ENCODE measurements around the gene HMGCS1. TPM values are rescaled to one million over a fixed set of nuclear protein-coding genes. Genes with fewer than 3 reads are reported as not detected.

The HMGCS1 gene
- total and polyA plus RNA-seq, 8 donors: 11.4 to 33.1 (median 19.4) TPM

GRCh38 chr5:43301653-43302091, 11.5 kb downstream of the HMGCS1 start:
- H3K4me3 ChIP-seq: no peak overlapping the region
- H3K4me1 ChIP-seq: peaks cover 0 to 6% (median 0%) of the 10 kb centered on the region in 3 donors
- ATAC-seq (no peak), FAIRE-seq (no peak), DNase-seq (no peak)
- intact Hi-C loops (cut with DNase I): no loop called here
- H3K9me3 ChIP-seq: no peaks in the 10 kb centered on the region
- 83 to 84% methylated on average over 3 of the region's 3 CpGs for WGBS, 2 donors
- H3K36me3 ChIP-seq: peaks cover 0 to 20% (median 12%) of the 10 kb centered on the region in 3 donors
- TF ChIP-seq, protein P1, sequence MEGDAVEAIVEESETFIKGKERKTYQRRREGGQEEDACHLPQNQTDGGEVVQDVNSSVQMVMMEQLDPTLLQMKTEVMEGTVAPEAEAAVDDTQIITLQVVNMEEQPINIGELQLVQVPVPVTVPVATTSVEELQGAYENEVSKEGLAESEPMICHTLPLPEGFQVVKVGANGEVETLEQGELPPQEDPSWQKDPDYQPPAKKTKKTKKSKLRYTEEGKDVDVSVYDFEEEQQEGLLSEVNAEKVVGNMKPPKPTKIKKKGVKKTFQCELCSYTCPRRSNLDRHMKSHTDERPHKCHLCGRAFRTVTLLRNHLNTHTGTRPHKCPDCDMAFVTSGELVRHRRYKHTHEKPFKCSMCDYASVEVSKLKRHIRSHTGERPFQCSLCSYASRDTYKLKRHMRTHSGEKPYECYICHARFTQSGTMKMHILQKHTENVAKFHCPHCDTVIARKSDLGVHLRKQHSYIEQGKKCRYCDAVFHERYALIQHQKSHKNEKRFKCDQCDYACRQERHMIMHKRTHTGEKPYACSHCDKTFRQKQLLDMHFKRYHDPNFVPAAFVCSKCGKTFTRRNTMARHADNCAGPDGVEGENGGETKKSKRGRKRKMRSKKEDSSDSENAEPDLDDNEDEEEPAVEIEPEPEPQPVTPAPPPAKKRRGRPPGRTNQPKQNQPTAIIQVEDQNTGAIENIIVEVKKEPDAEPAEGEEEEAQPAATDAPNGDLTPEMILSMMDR (IDR thresholded peaks at IDR 0.05): no peak
- H3K27ac ChIP-seq: no peak overlapping the region
- no peaks in the 10 kb centered on the region for H3K27me3 ChIP-seq

DNA sequence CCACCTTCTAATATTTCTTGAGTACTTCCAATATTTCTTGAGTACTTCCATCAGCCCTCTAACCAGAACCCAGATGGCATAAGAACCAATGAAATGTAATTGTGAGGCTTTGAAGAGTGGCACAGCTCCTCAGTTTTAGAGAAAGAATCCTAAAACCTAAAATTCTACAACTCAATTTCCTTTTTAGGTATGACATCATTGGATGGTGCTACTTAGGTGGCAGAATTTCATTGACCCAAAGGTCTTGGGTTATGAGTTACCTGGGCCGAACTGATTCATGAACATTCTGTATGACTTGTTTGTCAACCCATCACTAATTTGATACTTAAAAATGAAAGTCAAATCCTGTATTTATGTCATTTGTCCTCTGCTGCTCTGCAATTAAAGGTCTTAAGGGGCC, 13.1 kb downstream of the HMGCS1 start:
- ATAC-seq (no peak), FAIRE-seq (no peak), DNase-seq (no peak)
- intact Hi-C loops (cut with DNase I): no loop called here
- H3K9me3 ChIP-seq: no peaks in the 10 kb centered on the region
- no peaks in the 10 kb centered on the region for H3K27me3 ChIP-seq
- TF ChIP-seq, protein P1 (IDR thresholded peaks at IDR 0.05): no peak
- H3K27ac ChIP-seq: no peak overlapping the region
- peaks cover 0 to 36% (median 12%) of the 10 kb centered on the region in 3 donors for H3K36me3 ChIP-seq
- WGBS, 2 donors: 80 to 91% methylated on average over 1 of the region's 1 CpG
- peaks cover 0 to 6% (median 0%) of the 10 kb centered on the region in 3 donors for H3K4me1 ChIP-seq
- H3K4me3 ChIP-seq: no peak overlapping the region

GRCh38 chr5:43298443-43298842, 14.8 kb downstream of the HMGCS1 start:
- peaks cover 0 to 48% (median 12%) of the 10 kb centered on the region in 3 donors for H3K36me3 ChIP-seq
- TF ChIP-seq, protein P1 (IDR thresholded peaks at IDR 0.05): no peak
- no peak for FAIRE-seq
- no peak overlapping the region for H3K27ac ChIP-seq
- H3K27me3 ChIP-seq: no peaks in the 10 kb centered on the region
- intact Hi-C loops (cut with DNase I): no loop called here
- no peak for ATAC-seq
- no peak for DNase-seq
- peaks cover 0 to 6% (median 0%) of the 10 kb centered on the region in 3 donors for H3K4me1 ChIP-seq
- 94 to 95% methylated on average over 5 of the region's 5 CpGs for WGBS, 2 donors
- no peaks in the 10 kb centered on the region for H3K9me3 ChIP-seq
- no peak overlapping the region for H3K4me3 ChIP-seq

DNA sequence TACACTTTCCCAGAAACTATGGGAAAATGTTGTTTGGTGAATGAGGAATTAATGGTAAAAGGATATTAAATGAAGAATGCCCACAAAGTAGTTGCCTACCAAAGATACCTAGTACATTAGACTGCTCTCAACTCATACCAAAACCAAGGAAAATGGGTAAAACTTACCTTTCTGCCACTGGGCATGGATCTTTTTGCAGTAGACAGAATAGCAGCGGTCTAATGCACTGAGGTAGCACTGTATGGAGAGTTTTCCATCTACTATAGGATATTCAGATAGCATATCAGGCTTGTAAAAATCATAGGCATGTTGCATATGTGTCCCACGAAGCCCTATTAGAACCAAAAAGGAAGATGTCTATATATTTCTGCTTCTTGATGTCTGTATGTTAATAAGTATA, 16.4 kb downstream of the HMGCS1 start:
- intact Hi-C loops (cut with DNase I): no loop called here
- WGBS, 2 donors: 94 to 98% methylated on average over 2 of the region's 2 CpGs

DNA sequence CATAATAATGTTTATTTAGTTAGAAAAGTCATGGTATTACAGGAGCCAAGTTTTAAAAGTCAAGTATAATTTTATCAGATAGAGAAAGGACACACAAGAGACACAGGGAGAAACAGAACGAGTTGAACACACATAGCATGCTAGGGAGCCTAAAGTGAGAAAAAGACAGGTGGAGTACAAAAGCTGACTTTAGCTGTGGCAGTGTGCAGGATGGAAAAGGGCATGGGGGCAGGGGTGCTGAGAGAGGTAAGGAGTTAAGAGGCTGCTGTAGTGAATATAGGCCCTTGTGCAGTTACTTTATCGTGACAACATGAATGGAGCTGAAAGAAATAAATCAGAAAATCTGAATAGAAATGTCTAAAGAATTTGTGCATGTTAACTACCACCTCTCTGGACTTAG, 18.0 kb downstream of the HMGCS1 start:
- no peak for FAIRE-seq
- Histone ChIP-seq H3K4me1 (no peaks in the 10 kb centered on the region), H3K4me3 (no peak overlapping the region), H3K9me3 (no peaks in the 10 kb centered on the region), H3K27me3 (no peaks in the 10 kb centered on the region), H3K27ac (no peak overlapping the region), H3K36me3 (peaks cover 0 to 64% (median 22%) of the 10 kb centered on the region in 3 donors)
- WGBS, 2 donors: 69 to 79% methylated on average over 2 of the region's 2 CpGs
- no peak for DNase-seq
- TF ChIP-seq, protein P1 (IDR thresholded peaks at IDR 0.05): no peak
- intact Hi-C loops (cut with DNase I): no loop called here
- ATAC-seq: no peak

More for the DNA sequence above, 16.4 kb downstream of the HMGCS1 start:
- DNase-seq (no peak), ATAC-seq (no peak), FAIRE-seq (no peak)
- Histone ChIP-seq H3K4me1 (no peaks in the 10 kb centered on the region), H3K4me3 (no peak overlapping the region), H3K27me3 (no peaks in the 10 kb centered on the region), H3K27ac (no peak overlapping the region), H3K9me3 (no peaks in the 10 kb centered on the region), H3K36me3 (peaks cover 0 to 64% (median 22%) of the 10 kb centered on the region in 3 donors)
- TF ChIP-seq, protein P1 (IDR thresholded peaks at IDR 0.05): no peak
